NCI-H460 (cell line): ENCODE measurements around the gene SNPH. TPM values are rescaled to one million over a fixed set of nuclear protein-coding genes. Genes with fewer than 3 reads are reported as not detected.

Experiments
- DNase-seq: peaks from one replicate; pipeline ENCODE4 v3.0.0-alpha.2; 2016; ENCODE audit warnings: low read depth; ENCODE audit errors: extremely low read depth
- total RNA-seq: library from RNA; depleted of rRNA; stranded (reverse); fragments of >200 nt; shearing (Covaris generic); gene quantifications from 2 replicates; pipeline ENCODE4 v1.2.3, GENCODE V29; 2014

Gene SNPH
- total RNA-seq, 1 experiment from 2014 or later = 2.8 TPM

DNA sequence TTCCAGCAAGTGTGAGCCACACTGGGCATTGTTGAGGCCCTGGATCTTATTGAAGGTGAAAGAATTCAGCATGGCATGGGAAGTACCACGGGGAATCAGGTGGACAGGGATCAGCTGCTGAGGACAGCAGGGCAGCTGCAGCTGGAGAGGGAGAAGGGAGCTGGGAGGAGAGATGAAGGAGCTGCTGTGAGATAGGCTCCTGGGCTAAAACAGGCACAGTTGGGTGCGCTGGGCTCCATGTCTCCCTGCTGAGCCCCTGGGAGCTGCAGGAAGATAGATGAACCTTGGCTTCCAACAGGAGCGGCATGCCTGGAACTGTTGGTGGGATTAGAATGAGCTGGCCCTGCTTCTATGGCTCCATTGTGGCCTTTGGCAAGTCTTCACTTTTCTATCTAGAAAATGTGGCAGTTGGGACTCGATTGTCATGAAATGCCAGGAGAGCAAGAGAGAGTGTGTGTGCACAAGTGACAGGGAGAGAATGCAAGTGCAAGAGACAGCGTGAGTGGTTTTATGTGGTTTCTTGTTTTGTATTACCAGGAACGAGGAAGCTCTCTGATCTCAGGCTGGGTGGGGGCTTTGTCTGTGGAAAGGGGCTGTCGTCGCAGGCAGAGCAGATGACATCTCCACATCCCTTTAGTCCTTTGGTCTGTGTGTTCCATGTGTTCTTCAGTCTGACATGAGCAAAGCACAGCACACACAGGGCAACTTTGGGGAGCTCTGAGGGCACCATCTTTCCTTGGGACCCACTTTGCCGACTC lies 20.4 kb downstream of the SNPH start:
- no peak for DNase-seq

DNA sequence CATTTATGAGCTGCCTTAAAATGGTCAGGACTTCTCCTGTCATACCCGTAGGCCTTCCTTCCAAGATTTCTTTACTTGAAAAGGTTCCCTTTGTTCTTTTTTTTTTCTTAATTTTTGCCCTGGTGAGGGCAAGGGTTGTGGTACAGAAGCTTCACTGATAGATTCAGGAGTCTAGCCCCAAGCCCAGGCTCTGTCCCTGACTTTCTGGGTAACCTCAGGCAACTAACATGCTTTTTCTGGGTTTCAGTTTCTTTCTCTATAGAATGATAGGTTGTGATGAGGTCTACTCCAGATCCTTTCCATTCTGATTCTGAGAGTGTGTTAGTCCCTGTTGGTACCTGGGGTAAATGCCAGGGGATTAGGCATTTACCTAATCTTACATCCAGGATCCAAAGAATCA lies 21.2 kb downstream of the SNPH start:
- DNase-seq = no peak

DNA sequence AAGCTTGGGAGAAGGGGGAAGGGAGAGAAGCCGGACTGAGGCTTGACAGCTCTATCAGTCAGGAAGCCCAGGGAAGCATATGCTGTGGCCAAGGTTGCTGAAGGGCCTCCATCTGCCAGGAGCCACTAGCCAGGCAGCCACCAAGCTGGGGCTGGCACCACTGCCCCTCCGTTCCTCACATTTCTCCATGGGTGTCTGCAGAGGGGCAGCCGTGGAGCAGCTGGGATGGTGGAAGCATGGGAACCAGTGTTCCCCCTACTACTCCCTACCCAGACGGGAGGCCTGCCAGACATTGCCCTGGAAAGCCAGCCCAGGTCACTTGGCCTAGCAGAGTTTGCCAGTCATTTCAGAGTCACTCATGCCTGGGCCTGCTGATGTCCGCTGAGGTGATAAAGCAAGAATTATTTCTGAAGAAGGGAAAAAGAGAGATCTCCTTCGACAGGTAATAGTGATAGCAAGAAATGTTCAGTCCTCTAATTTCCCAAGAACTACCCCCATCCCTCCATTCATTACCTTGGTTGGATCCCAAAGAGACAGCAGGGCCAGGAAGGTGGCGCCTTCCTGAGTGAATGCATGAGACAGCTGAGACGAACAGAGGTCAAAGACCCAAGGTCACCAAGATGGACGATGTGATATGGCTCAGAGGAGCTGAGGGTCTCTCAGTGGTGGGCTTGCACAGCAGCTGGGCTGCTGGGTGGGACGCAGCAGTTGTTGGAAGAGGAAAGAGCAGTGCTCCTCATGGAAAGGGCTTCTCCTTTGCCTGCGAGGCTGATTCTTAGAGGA lies 21.9 kb downstream of the SNPH start:
- no peak for DNase-seq

DNA sequence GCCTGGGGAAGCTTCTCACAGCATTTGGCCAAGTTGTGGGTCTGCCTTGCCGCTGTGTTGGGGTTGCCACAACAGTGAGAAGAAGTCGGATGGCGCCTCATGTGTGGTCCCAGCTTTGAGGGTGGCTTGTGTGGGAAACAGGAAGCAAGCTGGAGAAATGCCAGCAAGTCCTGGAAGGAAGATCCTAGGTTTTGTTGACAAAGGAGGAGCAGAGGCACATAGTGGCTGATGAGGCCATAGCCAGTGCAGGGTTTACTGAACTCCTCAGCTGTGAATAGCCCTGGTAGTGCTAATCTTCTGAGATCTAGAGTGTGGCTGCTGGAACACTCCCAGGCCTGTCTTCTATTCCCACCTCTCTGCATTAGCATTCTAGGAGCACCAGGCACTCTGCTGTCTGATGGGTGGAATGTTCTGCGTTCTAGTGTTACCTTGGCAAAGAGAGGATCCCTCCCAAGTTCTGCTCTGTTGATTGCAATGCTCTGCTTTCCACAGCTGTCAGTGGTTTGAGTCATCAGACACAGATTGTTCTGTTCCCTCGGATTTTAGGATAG lies 25.2 kb downstream of the SNPH start:
- no peak for DNase-seq

DNA sequence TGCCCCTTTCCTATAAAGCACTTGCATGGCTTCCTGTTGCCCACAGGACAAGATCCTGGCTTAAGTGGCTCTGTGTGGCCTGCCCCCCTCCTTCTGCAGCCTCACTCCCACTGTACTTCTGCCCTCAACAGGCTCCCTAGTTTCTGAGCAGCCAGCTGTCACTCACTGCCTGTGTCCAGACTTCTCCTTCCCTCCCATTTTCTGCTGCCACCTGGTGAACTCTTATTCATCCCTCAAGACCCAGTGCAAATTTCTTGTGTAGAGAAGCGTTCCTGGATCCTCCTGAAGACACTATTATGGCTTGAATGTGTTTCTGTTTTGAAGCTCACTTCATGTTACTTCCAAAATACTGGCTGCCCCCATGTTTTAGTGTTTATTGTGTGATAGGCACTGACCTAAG lies 26.5 kb downstream of the SNPH start:
- DNase-seq = no peak

- no peak for DNase-seq
These were observed 27.7 kb downstream of the SNPH start for GRCh38 chr20:1293641-1294379.

- no peak for DNase-seq
These were observed 28.4 kb downstream of the SNPH start for GRCh38 chr20:1294497-1294896.

GRCh38 chr20:1295276-1295930 lies 29.3 kb downstream of the SNPH start:
- DNase-seq = no peak

DNA sequence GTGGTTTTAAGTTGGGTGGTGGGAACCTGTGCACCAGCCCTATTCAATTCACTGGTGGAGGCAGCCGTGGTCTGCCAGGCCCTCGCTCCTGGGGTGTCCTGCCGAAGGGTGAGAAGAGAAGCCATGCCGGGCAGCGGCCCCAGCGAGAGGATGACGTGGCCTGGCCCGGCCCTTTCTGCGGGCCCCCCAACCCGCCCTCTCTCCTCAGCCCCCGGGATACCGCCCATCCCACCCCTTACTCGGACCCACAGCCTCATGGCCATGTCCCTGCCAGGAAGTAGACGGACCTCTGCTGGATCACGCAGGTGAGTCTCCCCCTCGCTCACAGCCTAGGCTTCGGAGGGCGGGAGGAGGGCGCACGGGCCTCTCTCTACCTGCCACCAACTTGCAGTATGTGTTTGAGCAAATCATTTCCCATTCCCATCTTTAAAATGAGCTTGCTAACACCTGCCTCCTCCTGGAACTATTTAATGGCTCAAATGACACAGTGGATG lies 30.1 kb downstream of the SNPH start:
- DNase-seq = no peak

- no peak for DNase-seq
These were observed 30.8 kb downstream of the SNPH start for GRCh38 chr20:1296922-1297321.

DNA sequence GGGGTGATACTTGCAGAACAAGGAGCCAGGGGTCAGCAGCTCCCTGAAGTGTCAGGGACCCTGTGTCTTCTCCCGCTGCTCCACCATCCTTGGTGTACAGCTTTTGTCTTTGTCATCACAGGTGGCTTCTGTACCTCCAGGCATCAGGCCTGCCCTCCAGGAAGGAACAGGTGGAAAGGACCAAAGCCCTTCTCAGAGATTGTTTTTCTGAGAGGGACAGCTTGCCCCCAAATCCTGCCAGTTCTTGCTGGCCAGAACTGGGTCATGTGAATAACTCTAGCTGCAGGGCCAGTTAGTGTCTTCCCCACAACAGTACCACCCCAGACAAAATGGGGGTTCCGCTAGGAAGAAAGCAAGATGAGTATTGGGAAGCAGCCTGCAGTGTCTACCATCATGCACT lies 31.4 kb downstream of the SNPH start:
- no peak for DNase-seq

DNA sequence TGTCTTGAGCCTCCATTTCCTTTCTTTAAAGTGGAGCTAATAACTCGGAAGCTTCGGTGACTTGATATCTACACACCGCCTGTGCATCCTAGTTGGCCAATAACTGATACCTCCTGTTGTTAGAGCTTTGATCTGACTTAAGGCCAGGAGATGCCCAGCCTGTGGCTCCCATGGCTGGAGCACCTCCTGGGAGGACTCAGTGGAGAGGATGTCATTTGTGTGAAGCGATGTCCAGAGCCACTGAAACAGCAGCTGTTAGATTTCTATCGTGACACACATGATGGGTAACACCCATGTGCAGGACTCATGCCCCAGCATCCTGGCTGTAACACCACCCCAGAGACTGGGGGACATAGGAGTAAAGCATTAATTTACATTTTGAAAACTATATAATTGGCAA lies 32.1 kb downstream of the SNPH start:
- DNase-seq = no peak

GRCh38 chr20:1298888-1299511 lies 32.9 kb downstream of the SNPH start:
- no peak for DNase-seq

GRCh38 chr20:1299522-1299921 lies 33.4 kb downstream of the SNPH start:
- DNase-seq = no peak

DNA sequence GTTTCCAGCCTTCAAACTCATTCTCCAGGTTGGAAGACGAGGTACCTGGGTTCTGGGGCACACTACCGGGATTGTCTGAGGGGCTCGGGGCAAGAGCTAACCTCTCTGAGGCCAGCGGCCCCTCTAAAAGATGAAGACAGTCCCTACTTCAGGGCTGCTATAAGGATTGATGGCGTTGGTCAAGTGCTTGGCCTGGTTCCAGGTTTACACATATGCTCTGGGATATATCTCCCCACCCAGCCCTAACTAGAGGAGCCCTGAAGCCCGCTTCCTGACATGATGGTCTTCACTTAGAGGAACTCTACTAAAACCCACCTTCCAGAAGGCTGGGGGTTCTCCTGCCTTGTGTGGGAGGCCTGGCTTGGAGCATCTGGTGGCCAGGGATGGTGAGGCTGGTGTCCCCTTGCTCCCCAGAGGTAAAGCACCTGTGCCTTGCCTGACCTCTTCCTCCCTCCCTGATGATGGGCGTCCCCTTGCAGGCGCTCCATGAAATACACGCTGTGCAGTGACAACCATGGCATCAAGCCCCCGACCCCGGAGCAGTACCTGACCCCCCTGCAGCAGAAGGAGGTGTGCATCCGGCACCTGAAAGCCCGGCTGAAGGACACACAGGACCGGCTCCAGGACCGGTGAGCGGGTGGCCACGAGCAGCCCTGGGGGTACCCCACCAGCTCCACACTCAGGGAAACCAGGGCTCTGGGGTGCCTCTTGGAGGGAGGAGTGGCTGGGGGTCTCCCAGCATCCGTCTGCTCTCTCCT lies 34.2 kb downstream of the SNPH start:
- DNase-seq = no peak

- no peak for DNase-seq
These were observed 35.0 kb downstream of the SNPH start for GRCh38 chr20:1301031-1301529.

DNA sequence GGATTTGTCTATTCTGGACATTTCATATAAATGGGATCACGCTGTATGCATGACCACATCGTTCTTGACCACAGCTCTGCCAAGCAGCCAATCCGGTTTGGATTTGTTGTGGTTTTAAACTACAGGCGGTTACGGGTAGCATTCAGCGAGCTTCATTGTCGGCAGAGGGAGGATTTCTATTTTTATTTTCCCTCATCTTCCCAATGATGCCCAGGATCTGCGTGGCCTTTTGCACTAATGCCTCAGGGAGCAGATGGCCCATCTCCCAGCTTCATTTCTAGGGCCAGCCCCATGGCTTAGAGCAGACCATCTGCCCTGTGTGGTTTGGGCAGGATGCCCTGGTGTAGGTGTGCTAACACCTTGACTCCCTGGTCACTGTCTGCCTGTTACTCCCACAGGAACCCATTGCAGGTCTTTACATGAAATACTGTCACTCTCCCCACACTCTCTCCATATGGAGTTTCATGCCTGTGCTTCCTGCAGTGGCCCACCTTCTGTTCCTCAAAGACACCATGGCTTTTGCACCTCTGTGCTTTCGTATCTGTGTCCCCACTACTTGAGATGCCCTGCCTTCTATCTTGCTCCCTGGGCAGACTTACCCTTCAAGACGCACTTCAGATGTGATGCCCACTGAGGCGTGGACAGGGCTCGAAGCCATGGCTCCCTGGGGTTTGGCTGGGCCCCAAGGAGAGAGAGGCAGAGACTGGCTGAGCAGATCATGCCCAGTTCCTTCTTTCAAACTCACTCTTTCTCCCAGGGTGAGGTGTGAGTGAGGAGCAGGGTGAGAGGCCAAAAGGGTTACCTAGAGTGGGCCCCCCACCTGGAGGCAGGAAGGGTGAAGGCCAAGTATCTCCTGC lies 36.8 kb downstream of the SNPH start:
- DNase-seq = no peak
